H9 (cell line): ENCODE results near the gene SNTG2. TPM values are rescaled to one million over a fixed set of nuclear protein-coding genes. Genes with fewer than 3 reads are reported as not detected.

Experiments
- DNase-seq: peaks from one replicate; pipeline ENCODE4 v3.0.0-alpha.2; 2017
- H2AFZ ChIP-seq: one replicate; pipeline ENCODE4 v1.6.1; 2013; ENCODE audit warnings: mild to moderate bottlenecking, low read length, control low read depth, moderate library complexity
- H2AK5ac ChIP-seq: 2 replicates; pipeline ENCODE4 v1.6.1; 2013; ENCODE audit warnings: low read length, control low read depth, mixed read lengths; ENCODE audit not compliant: insufficient read length
- H2BK120ac ChIP-seq: one replicate; pipeline ENCODE4 v1.6.1; 2013; ENCODE audit warnings: low read depth, mild to moderate bottlenecking, low read length, control low read depth, inconsistent platforms; ENCODE audit not compliant: poor library complexity, severe bottlenecking
- H2BK12ac ChIP-seq: 2 replicates; pipeline ENCODE4 v1.6.1; 2013; ENCODE audit warnings: low read length, control low read depth, mixed read lengths, low read depth; ENCODE audit not compliant: insufficient read length
- H2BK15ac ChIP-seq: 2 replicates; pipeline ENCODE4 v1.6.1; 2013; ENCODE audit warnings: low read depth, low read length, control low read depth
- H2BK20ac ChIP-seq: one replicate; pipeline ENCODE4 v1.6.1; 2013; ENCODE audit warnings: low read depth, mild to moderate bottlenecking, low read length, control low read depth, inconsistent platforms; ENCODE audit not compliant: poor library complexity, severe bottlenecking
- H2BK5ac ChIP-seq: 2 replicates; pipeline ENCODE4 v1.6.1; 2013; ENCODE audit warnings: low read length, control low read depth, mixed read lengths; ENCODE audit not compliant: insufficient read length
- H3K14ac ChIP-seq: 2 replicates; pipeline ENCODE4 v1.6.1; 2013; ENCODE audit warnings: low read length, control low read depth; ENCODE audit not compliant: insufficient read depth
- H3K18ac ChIP-seq: 2 replicates; pipeline ENCODE4 v1.6.1; 2013; ENCODE audit warnings: low read depth, mild to moderate bottlenecking, mixed read lengths, low read length, control low read depth; ENCODE audit not compliant: insufficient read length
- H3K23ac ChIP-seq: 2 replicates; pipeline ENCODE4 v1.6.1; 2013; ENCODE audit warnings: low read length, control low read depth, mixed read lengths, low read depth; ENCODE audit not compliant: insufficient read length
- H3K23me2 ChIP-seq: 2 replicates; pipeline ENCODE4 v1.6.1; 2013; ENCODE audit warnings: low read depth, mild to moderate bottlenecking, mixed read lengths, low read length, control low read depth; ENCODE audit not compliant: insufficient read length, poor library complexity, severe bottlenecking
- H3K27ac ChIP-seq: 2 replicates; pipeline ENCODE4 v1.5.1; 2013; ENCODE audit warnings: low read length, control low read depth, mixed read lengths, low read depth; ENCODE audit not compliant: insufficient read length
- H3K27me3 ChIP-seq: 2 replicates; pipeline ENCODE4 v1.6.1; 2013; ENCODE audit warnings: low read length, control low read depth, inconsistent platforms; ENCODE audit not compliant: insufficient read depth
- H3K4ac ChIP-seq: 2 replicates; pipeline ENCODE4 v1.6.1; 2013; ENCODE audit warnings: low read depth, mild to moderate bottlenecking, control low read depth, inconsistent platforms, low read length, moderate library complexity
- H3K4me1 ChIP-seq: 2 replicates; pipeline ENCODE4 v1.6.1; 2013; ENCODE audit warnings: low read length, control low read depth, inconsistent platforms; ENCODE audit not compliant: insufficient read depth
- H3K4me2 ChIP-seq: 2 replicates; pipeline ENCODE4 v1.6.1; 2013; ENCODE audit warnings: low read length, control low read depth, mixed read lengths; ENCODE audit not compliant: insufficient read length, insufficient read depth
- H3K56ac ChIP-seq: 2 replicates; pipeline ENCODE4 v1.6.1; 2013; ENCODE audit warnings: low read depth, mild to moderate bottlenecking, mixed read lengths, low read length, control low read depth; ENCODE audit not compliant: insufficient read length
- H3K79me1 ChIP-seq: 2 replicates; pipeline ENCODE4 v1.6.1; 2013; ENCODE audit warnings: low read depth, mild to moderate bottlenecking, moderate library complexity, low read length, control low read depth, inconsistent platforms; ENCODE audit not compliant: insufficient read depth, poor library complexity, severe bottlenecking
- H3K79me2 ChIP-seq: 2 replicates; pipeline ENCODE4 v1.6.1; 2013; ENCODE audit warnings: low read length, control low read depth, inconsistent platforms; ENCODE audit not compliant: insufficient read depth
- H3K9ac ChIP-seq: 2 replicates; pipeline ENCODE4 v1.6.1; 2013; ENCODE audit warnings: low read length, control low read depth, mixed read lengths; ENCODE audit not compliant: insufficient read length; ENCODE audit errors: extremely low read depth
- H3K9me3 ChIP-seq: one replicate; pipeline ENCODE4 v1.6.1; 2013; ENCODE audit warnings: low read depth, low read length, inconsistent platforms; ENCODE audit not compliant: control insufficient read depth
- H3T11ph ChIP-seq: one replicate; pipeline ENCODE4 v1.6.1; 2013; ENCODE audit warnings: mild to moderate bottlenecking, low read length, control low read depth, inconsistent platforms
- H4K20me1 ChIP-seq: one replicate; pipeline ENCODE4 v1.6.1; 2013; ENCODE audit not compliant: control insufficient read depth, insufficient read length, insufficient read depth
- H4K5ac ChIP-seq: 2 replicates; pipeline ENCODE4 v1.6.1; 2013; ENCODE audit warnings: low read depth, mild to moderate bottlenecking, mixed read lengths, low read length, control low read depth; ENCODE audit not compliant: insufficient read length
- H4K8ac ChIP-seq: replicated peaks from 2 replicates; pipeline ENCODE4 v1.6.1; 2013; ENCODE audit warnings: low read length, control low read depth, mixed read lengths, low read depth; ENCODE audit not compliant: insufficient read length
- H4K91ac ChIP-seq: 2 replicates; pipeline ENCODE4 v1.6.1; 2013; ENCODE audit warnings: low read depth, mild to moderate bottlenecking, moderate library complexity, mixed read lengths, low read length, control low read depth; ENCODE audit not compliant: insufficient read length
- H3K27ac Mint-ChIP-seq, 3 experiments: 2 replicates in 2 of 3; 3 replicates in 1 of 3; pipeline ENCODE4 v1.8.0; 2020 to 2021; ENCODE audit warnings: mixed read lengths in 3 of 3, mild to moderate bottlenecking in 1 of 3, moderate library complexity in 1 of 3
- H3K27me3 Mint-ChIP-seq: 2 replicates; pipeline ENCODE4 v1.8.0; 2021; ENCODE audit warnings: low read depth, mild to moderate bottlenecking, moderate library complexity, mixed read lengths
- H3K36me3 Mint-ChIP-seq, 3 experiments: 2 replicates in 2 of 3; 3 replicates in 1 of 3; pipeline ENCODE4 v1.8.0; 2020 to 2021; ENCODE audit warnings: low read depth in 3 of 3, mixed read lengths in 3 of 3; ENCODE audit not compliant: insufficient read depth in 1 of 3
- H3K4me1 Mint-ChIP-seq, 2 experiments: 2 replicates each; pipeline ENCODE4 v1.8.0; 2020; ENCODE audit warnings: mixed read lengths in 2 of 2
- H3K4me3 Mint-ChIP-seq, 2 experiments: 2 replicates in 1 of 2; 3 replicates in 1 of 2; pipeline ENCODE4 v1.8.0; 2020 to 2021; ENCODE audit warnings: mild to moderate bottlenecking in 2 of 2, mixed read lengths in 2 of 2, moderate library complexity in 1 of 2
- H3K9me3 Mint-ChIP-seq, 2 experiments: 2 replicates in 1 of 2; 3 replicates in 1 of 2; pipeline ENCODE4 v1.8.0; 2020; ENCODE audit warnings: mild to moderate bottlenecking in 2 of 2, mixed read lengths in 2 of 2, moderate library complexity in 1 of 2
- WGBS: extraction: QIAGEN DNeasy Blood & Tissue Kit; methylation state at CpG from one replicate; pipeline ENCODE4 v1.1.7; 2013; ENCODE audit warnings: missing lambda C conversion rate, low lambda C conversion rate, mixed read lengths; ENCODE audit not compliant: insufficient read length; ENCODE audit errors: extremely low coverage; 5-methylcytosine and 5-hydroxymethylcytosine counted together
- total RNA-seq: library from RNA; stranded (reverse); gene quantifications from 2 replicates; pipeline ENCODE4 v1.2.1, GENCODE V29; 2021
- TF ChIP-seq, protein P1 (sequence below): fragments of 200-600 bp; sonication (generic); conservative IDR thresholded peaks from 3 replicates; pipeline ENCODE4 v1.8.0; 2021; ENCODE audit warnings: antibody characterized with exemption, mild to moderate bottlenecking

The SNTG2 gene
- total RNA-seq, 1 experiment from 2014 or later, result 13.2 TPM

DNA sequence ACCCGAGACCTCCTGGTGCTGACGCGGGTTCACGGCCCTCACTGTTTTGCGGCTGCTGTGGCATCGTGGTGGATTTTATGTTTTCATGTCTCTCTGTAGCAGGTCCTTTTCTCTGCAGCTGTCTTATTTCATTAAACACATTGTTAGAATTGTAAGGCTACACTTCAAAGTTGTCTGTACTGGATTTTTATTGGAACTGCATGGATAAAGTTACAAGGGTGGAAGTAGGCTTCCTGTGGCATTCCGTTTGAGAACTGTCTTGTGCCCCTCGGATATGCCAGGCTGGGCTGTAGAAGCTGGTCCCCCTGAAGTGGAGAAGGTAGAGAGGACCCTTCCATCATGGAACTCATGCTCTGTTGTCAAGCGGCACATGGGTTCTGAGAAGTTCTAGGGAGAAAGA is 127.3 kb downstream of the SNTG2 start:
- H3K27me3 Mint-ChIP-seq, result peaks cover 1% of the 10 kb centered on the region; the same call in 1 of the 2 replicates
- Histone ChIP-seq H3K9ac (no peak overlapping the region), H3K14ac (no peak overlapping the region), H3K9me3 (no peaks in the 10 kb centered on the region), H3K56ac (no peak overlapping the region), H3T11ph (no peak overlapping the region), H3K4ac (no peak overlapping the region), H3K4me2 (no peak overlapping the region), H3K27me3 (no peaks in the 10 kb centered on the region), H3K79me2 (no peaks in the 10 kb centered on the region; the same call in 1 of the 2 replicates), H2AK5ac (no peak overlapping the region), H3K23me2 (no peaks in the 10 kb centered on the region), H2BK12ac (no peak overlapping the region), H3K4me1 (no peaks in the 10 kb centered on the region), H4K5ac (no peak overlapping the region), H4K20me1 (peaks cover 2% of the 10 kb centered on the region), H4K91ac (no peak overlapping the region), H2BK20ac (no peak overlapping the region), H4K8ac (no peak overlapping the region), H3K27ac (no peak overlapping the region), H2BK5ac (no peak overlapping the region), H3K23ac (no peak overlapping the region), H2AFZ (no peak overlapping the region), H2BK120ac (no peak overlapping the region), H2BK15ac (no peak overlapping the region), H3K18ac (no peak overlapping the region), H3K79me1 (peaks cover 2% of the 10 kb centered on the region)
- H3K36me3 Mint-ChIP-seq, result no peaks in the 10 kb centered on the region; a peak in 1 of 7 replicates
- no peak overlapping the region for H3K27ac Mint-ChIP-seq
- H3K4me3 Mint-ChIP-seq, result no peak overlapping the region
- TF ChIP-seq, protein P1, sequence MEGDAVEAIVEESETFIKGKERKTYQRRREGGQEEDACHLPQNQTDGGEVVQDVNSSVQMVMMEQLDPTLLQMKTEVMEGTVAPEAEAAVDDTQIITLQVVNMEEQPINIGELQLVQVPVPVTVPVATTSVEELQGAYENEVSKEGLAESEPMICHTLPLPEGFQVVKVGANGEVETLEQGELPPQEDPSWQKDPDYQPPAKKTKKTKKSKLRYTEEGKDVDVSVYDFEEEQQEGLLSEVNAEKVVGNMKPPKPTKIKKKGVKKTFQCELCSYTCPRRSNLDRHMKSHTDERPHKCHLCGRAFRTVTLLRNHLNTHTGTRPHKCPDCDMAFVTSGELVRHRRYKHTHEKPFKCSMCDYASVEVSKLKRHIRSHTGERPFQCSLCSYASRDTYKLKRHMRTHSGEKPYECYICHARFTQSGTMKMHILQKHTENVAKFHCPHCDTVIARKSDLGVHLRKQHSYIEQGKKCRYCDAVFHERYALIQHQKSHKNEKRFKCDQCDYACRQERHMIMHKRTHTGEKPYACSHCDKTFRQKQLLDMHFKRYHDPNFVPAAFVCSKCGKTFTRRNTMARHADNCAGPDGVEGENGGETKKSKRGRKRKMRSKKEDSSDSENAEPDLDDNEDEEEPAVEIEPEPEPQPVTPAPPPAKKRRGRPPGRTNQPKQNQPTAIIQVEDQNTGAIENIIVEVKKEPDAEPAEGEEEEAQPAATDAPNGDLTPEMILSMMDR, result no peak
- no CpG with 5 or more reads among the region's 9 CpGs for WGBS
- H3K4me1 Mint-ChIP-seq, result peaks cover 14 to 19% of the 10 kb centered on the region in 2 experiments
- H3K9me3 Mint-ChIP-seq, result no peaks in the 10 kb centered on the region
- DNase-seq, result no peak
